Coronary artery (tissue), 2 donors: ENCODE measurements around the gene ZBTB44.

ENCODE experiments used
- DNase-seq: peaks from one replicate; pipeline ENCODE4 v3.0.0-alpha.2; 2017; ENCODE audit warnings: low spot score
- H3K27ac ChIP-seq, 2 donors: fragments of 200-600 bp; sonication (generic); one replicate each; pipeline ENCODE4 v1.5.1; 2016 to 2019
- H3K4me3 ChIP-seq: fragments of 200-600 bp; sonication (generic); 2 replicates; pipeline ENCODE4 v1.5.1; 2016; ENCODE audit warnings: mild to moderate bottlenecking, moderate library complexity
- CTCF ChIP-seq: fragments of 200-600 bp; sonication (generic); IDR thresholded peaks from one replicate; pipeline ENCODE4 v1.5.1; 2019; ENCODE audit warnings: antibody characterized with exemption

Gene ZBTB44

GRCh38 chr11:130213979-130214281 lies 100.8 kb downstream of the ZBTB44 start:
- Histone ChIP-seq H3K27ac (no peak overlapping the region), H3K4me3 (no peak overlapping the region)
- no peak for DNase-seq
- TF ChIP-seq CTCF: no peak

- H3K27ac ChIP-seq: no peak overlapping the region
- TF ChIP-seq CTCF: peak; percentile 94
- DNase-seq: peak; percentile 72
- H3K4me3 ChIP-seq: peak overlapping the region; percentile 29
Observed at GRCh38 chr11:130213143-130213978, 101.4 kb downstream of the ZBTB44 start.

- no peak overlapping the region for H3K27ac ChIP-seq
- no peak for TF ChIP-seq CTCF
- H3K4me3 ChIP-seq: no peak overlapping the region
- peak; percentile 72 for DNase-seq
Observed at GRCh38 chr11:130212431-130212961, 102.2 kb downstream of the ZBTB44 start.

- no peak overlapping the region for H3K4me3 ChIP-seq
- DNase-seq: peak; percentile 64
Observed at GRCh38 chr11:130211781-130212401, 102.8 kb downstream of the ZBTB44 start.

GRCh38 chr11:130211144-130211543 lies 103.6 kb downstream of the ZBTB44 start:
- Histone ChIP-seq H3K27ac (no peak overlapping the region), H3K4me3 (no peak overlapping the region)
- TF ChIP-seq CTCF: no peak
- peak; percentile 16 for DNase-seq

More at GRCh38 chr11:130211781-130212401, 102.8 kb downstream of the ZBTB44 start:
- no peak for TF ChIP-seq CTCF
- H3K27ac ChIP-seq: no peak overlapping the region

GRCh38 chr11:130209954-130210854 lies 104.5 kb downstream of the ZBTB44 start:
- no peak for TF ChIP-seq CTCF
- DNase-seq: peak; percentile 50
- Histone ChIP-seq H3K27ac (no peak overlapping the region), H3K4me3 (no peak overlapping the region)
